SK-N-SH treated with all-trans-retinoic acid at 6 μM for 48 hours (cell line): ENCODE results near the gene HMCN2.

Experiments
- ATAC-seq: fragments of 200-7000 bp; cut with Tn5 transposase; 3 replicates; pipeline ENCODE4 v1.9.1; 2020; ENCODE audit warnings: mild to moderate bottlenecking, moderate library complexity
- ARNTL ChIP-seq: fragments of 450-650 bp; formaldehyde crosslinking; IDR thresholded peaks from 2 replicates; pipeline ENCODE4 v1.5.0; 2020; ENCODE audit warnings: low read depth, mild to moderate bottlenecking, moderate library complexity, borderline replicate concordance
- BACH2 ChIP-seq: fragments of 250-450 bp; sonication (Bioruptor Pico); IDR thresholded peaks from 2 replicates; pipeline ENCODE4 v1.9.0; 2021; ENCODE audit warnings: mild to moderate bottlenecking, borderline replicate concordance
- CREB5 ChIP-seq: fragments of 250-450 bp; sonication (Bioruptor Pico); IDR thresholded peaks from 2 replicates; pipeline ENCODE4 v1.5.1; 2020; ENCODE audit warnings: low read depth, mild to moderate bottlenecking, moderate library complexity
- CSDC2 ChIP-seq: fragments of 250-450 bp; sonication (Bioruptor Pico); IDR thresholded peaks from 2 replicates; pipeline ENCODE4 v1.5.0; 2020; ENCODE audit warnings: mild to moderate bottlenecking, moderate library complexity
- CSRNP3 ChIP-seq: fragments of 250-450 bp; sonication (Bioruptor Pico); IDR thresholded peaks from 2 replicates; pipeline ENCODE4 v1.5.1; 2021; ENCODE audit warnings: mild to moderate bottlenecking, moderate library complexity
- ESRRG ChIP-seq: fragments of 250-450 bp; sonication (Bioruptor Pico); IDR thresholded peaks from 2 replicates; pipeline ENCODE4 v1.6.1; 2021; ENCODE audit warnings: mild to moderate bottlenecking
- GLIS3 ChIP-seq: fragments of 250-450 bp; sonication (Bioruptor Pico); IDR thresholded peaks from 2 replicates; pipeline ENCODE4 v1.5.0; 2020; ENCODE audit warnings: mild to moderate bottlenecking, moderate library complexity
- ISL1 ChIP-seq: fragments of 250-450 bp; sonication (Bioruptor Pico); IDR thresholded peaks from 2 replicates; pipeline ENCODE4 v2.1.2; 2022; ENCODE audit warnings: mild to moderate bottlenecking, moderate library complexity
- OSR1 ChIP-seq: fragments of 250-450 bp; sonication (Bioruptor Pico); IDR thresholded peaks from 2 replicates; pipeline ENCODE4 v1.8.0; 2022; ENCODE audit warnings: moderate library complexity, mild to moderate bottlenecking, inconsistent platforms
- PATZ1 ChIP-seq: fragments of 250-450 bp; sonication (Bioruptor Pico); IDR thresholded peaks from 2 replicates; pipeline ENCODE4 v1.8.0; 2020; ENCODE audit warnings: mild to moderate bottlenecking, moderate library complexity, borderline replicate concordance
- POU6F1 ChIP-seq: fragments of 250-450 bp; sonication (Bioruptor Pico); IDR thresholded peaks from 2 replicates; pipeline ENCODE4 v1.8.0; 2021; ENCODE audit warnings: low read depth, mild to moderate bottlenecking, moderate library complexity, borderline replicate concordance
- PPARA ChIP-seq: fragments of 250-450 bp; sonication (Bioruptor Pico); IDR thresholded peaks from 2 replicates; pipeline ENCODE4 v1.5.0; 2020; ENCODE audit warnings: mild to moderate bottlenecking, borderline replicate concordance
- RARB ChIP-seq: fragments of 250-450 bp; sonication (Bioruptor Pico); IDR thresholded peaks from 2 replicates; pipeline ENCODE4 v1.8.0; 2021; ENCODE audit warnings: mild to moderate bottlenecking, moderate library complexity
- SNAI2 ChIP-seq: fragments of 250-450 bp; sonication (Bioruptor Pico); IDR thresholded peaks from 2 replicates; pipeline ENCODE4 v1.5.0; 2020; ENCODE audit warnings: mild to moderate bottlenecking, moderate library complexity
- TCF4 ChIP-seq: fragments of 250-450 bp; sonication (Bioruptor Pico); IDR thresholded peaks from 2 replicates; pipeline ENCODE4 v1.8.0; 2021; ENCODE audit warnings: mild to moderate bottlenecking, moderate library complexity, borderline replicate concordance
- TOX ChIP-seq: fragments of 250-450 bp; sonication (Bioruptor Pico); IDR thresholded peaks from 2 replicates; pipeline ENCODE4 v1.8.0; 2021; ENCODE audit warnings: mild to moderate bottlenecking, moderate library complexity, borderline replicate concordance
- ZC3H10 ChIP-seq: fragments of 250-450 bp; sonication (Bioruptor Pico); IDR thresholded peaks from 2 replicates; pipeline ENCODE4 v1.5.1; 2021; ENCODE audit warnings: mild to moderate bottlenecking, moderate library complexity
- ZFP3 ChIP-seq: fragments of 250-450 bp; sonication (Bioruptor Pico); IDR thresholded peaks from 2 replicates; pipeline ENCODE4 v1.5.0; 2020; ENCODE audit warnings: mild to moderate bottlenecking, moderate library complexity
- ZFP30 ChIP-seq: fragments of 450-650 bp; formaldehyde crosslinking; IDR thresholded peaks from 2 replicates; pipeline ENCODE4 v1.5.0; 2022; ENCODE audit warnings: mild to moderate bottlenecking, moderate library complexity
- ZNF565 ChIP-seq: fragments of 450-650 bp; formaldehyde crosslinking; conservative IDR thresholded peaks from 2 replicates; pipeline ENCODE4 v1.5.0; 2020; ENCODE audit warnings: low read depth, mild to moderate bottlenecking, moderate library complexity
- ZNF8 ChIP-seq: fragments of 450-650 bp; formaldehyde crosslinking; IDR thresholded peaks from 2 replicates; pipeline ENCODE4 v1.5.0; 2020; ENCODE audit warnings: mild to moderate bottlenecking, moderate library complexity

The HMCN2 gene

GRCh38 chr9:130237076-130237475 lies 28.5 kb upstream of the HMCN2 start:
- ATAC-seq, result no peak
- TF ChIP-seq PATZ1 (CRISPR knock-in tag) (no peak), TCF4 (CRISPR knock-in tag) (no peak), OSR1 (CRISPR knock-in tag) (no peak), GLIS3 (CRISPR knock-in tag) (no peak), ESRRG (CRISPR knock-in tag) (no peak), POU6F1 (CRISPR knock-in tag) (no peak), ZC3H10 (CRISPR knock-in tag) (no peak), PPARA (CRISPR knock-in tag) (no peak), CREB5 (no peak), ZNF8 (CRISPR knock-in tag) (no peak)

GRCh38 chr9:130237763-130238524 lies 27.6 kb upstream of the HMCN2 start:
- TF ChIP-seq POU6F1 (CRISPR knock-in tag) (no peak), CREB5 (no peak), ZC3H10 (CRISPR knock-in tag) (no peak), TOX (no peak), ZNF565 (no peak), CSRNP3 (CRISPR knock-in tag) (no peak), OSR1 (CRISPR knock-in tag) (no peak), RARB (CRISPR knock-in tag) (no peak), ESRRG (CRISPR knock-in tag) (no peak), ARNTL (CRISPR knock-in tag) (no peak), ISL1 (CRISPR knock-in tag) (no peak), SNAI2 (CRISPR knock-in tag) (no peak), CSDC2 (no peak), TCF4 (CRISPR knock-in tag) (no peak), ZFP30 (CRISPR knock-in tag) (no peak), BACH2 (CRISPR knock-in tag) (no peak)
- ATAC-seq, result no peak

GRCh38 chr9:130239363-130239695 lies 26.2 kb upstream of the HMCN2 start:
- no peak for TF ChIP-seq ISL1 (CRISPR knock-in tag)
- TF ChIP-seq ZFP3, result no peak
- TF ChIP-seq ESRRG (CRISPR knock-in tag), result no peak
- TF ChIP-seq ZNF565, result no peak
- no peak for TF ChIP-seq CSDC2
- no peak for TF ChIP-seq POU6F1 (CRISPR knock-in tag)
- no peak for TF ChIP-seq PPARA (CRISPR knock-in tag)
- no peak for ATAC-seq
